Measurements from ENCODE around the gene KCNE1.

DNA sequence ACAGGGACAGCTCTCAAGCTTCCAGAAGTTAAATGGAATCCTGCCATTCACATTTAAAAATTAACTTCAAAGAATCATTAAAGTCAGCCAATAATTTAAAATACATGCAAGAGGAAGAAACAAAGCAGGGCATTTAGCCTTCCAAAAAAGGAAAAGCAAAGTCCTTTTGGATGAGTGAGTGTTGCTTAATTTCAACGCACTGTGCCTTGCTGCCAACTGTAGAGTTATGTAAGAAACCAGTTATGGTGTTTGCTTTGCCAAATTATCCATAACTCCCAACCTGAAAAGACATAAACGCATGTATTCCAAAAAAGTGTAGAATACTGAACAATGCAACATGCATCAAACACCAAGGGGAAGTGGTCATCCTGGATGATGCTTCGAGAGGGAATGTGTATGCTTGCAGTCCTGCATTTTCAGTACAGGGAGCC lies 16.1 kb upstream of the KCNE1 start:
- TF ChIP-seq, protein P1, sequence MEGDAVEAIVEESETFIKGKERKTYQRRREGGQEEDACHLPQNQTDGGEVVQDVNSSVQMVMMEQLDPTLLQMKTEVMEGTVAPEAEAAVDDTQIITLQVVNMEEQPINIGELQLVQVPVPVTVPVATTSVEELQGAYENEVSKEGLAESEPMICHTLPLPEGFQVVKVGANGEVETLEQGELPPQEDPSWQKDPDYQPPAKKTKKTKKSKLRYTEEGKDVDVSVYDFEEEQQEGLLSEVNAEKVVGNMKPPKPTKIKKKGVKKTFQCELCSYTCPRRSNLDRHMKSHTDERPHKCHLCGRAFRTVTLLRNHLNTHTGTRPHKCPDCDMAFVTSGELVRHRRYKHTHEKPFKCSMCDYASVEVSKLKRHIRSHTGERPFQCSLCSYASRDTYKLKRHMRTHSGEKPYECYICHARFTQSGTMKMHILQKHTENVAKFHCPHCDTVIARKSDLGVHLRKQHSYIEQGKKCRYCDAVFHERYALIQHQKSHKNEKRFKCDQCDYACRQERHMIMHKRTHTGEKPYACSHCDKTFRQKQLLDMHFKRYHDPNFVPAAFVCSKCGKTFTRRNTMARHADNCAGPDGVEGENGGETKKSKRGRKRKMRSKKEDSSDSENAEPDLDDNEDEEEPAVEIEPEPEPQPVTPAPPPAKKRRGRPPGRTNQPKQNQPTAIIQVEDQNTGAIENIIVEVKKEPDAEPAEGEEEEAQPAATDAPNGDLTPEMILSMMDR (IDR thresholded peaks at IDR 0.05; ENCODE audit: poor library complexity): no peak
- TF ChIP-seq EZH2phosphoT487 (IDR thresholded peaks at IDR 0.05; ENCODE audit: low read depth, severe bottlenecking, unreplicated experiment) (no peak), EZH2 (IDR thresholded peaks at IDR 0.05; ENCODE audit: borderline replicate concordance) (no peak)

All from hepatocyte (in vitro differentiated cells).